HG03135 (cell line): ENCODE data around the gene PDZRN3.

ENCODE experiments used
- ATAC-seq: cut with Tn5 transposase; IDR thresholded peaks from one replicate; pipeline ENCODE4 v1.9.1; 2021; ENCODE audit warnings: mild to moderate bottlenecking, moderate library complexity; ENCODE audit not compliant: unreplicated experiment

The PDZRN3 gene

GRCh38 chr3:73353649-73354217, 271.0 kb downstream of the PDZRN3 start:
- no peak for ATAC-seq

- no peak for ATAC-seq
These were observed 271.7 kb downstream of the PDZRN3 start for GRCh38 chr3:73352841-73353645.

DNA sequence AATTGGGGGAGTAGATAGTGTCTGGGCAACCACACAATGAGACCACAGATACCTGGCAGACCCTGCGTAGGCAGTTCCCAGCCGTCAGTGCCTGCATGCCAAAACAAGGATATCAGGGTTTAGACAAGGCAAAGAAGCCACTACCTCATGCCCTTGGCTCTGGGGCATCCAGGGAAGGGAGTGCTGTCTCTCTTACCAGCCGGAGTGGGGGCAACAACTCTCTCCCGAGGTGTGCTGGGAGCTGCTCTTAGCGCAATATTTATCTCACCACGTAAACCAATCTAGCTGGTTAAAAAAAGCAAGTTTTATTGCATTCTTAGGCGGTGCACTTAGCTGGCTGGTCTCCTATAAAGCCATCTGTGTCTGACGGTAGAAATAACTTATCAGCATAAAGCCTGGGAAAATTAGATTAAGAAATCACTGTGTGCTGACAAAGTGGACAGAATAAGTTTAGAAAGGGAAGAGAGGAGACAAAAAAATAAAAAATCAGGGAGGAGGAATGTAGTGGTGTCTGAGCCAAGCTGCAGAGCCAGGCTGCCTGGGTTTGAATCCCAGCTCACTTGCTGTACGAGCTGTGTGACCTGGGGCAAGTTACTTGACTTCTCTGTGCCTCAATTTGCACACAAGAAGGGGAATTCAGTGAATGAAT, 273.2 kb downstream of the PDZRN3 start:
- ATAC-seq, result no peak

- no peak for ATAC-seq
These were observed 273.7 kb downstream of the PDZRN3 start for GRCh38 chr3:73350996-73351395.

- no peak for ATAC-seq
These were observed 275.1 kb downstream of the PDZRN3 start for GRCh38 chr3:73349657-73350056.

DNA sequence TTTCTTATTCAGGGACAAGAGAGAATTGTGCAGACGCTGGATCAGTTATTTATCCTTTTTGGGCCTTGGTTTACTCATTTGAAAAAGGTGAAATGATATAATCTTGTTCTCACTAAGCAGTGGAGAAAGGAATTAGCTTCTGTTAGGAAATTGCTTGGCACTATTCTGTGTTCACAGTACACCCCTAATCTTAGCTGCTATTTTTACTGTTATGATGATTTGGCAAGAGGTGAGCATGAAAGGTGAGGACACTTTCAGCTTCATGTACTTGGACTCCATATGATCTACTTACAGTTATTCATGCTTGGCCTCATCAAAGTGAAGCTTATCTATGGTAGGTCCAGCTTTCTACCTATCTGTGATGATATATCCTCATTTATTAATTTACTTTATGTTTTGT, 282.7 kb downstream of the PDZRN3 start:
- no peak for ATAC-seq

DNA sequence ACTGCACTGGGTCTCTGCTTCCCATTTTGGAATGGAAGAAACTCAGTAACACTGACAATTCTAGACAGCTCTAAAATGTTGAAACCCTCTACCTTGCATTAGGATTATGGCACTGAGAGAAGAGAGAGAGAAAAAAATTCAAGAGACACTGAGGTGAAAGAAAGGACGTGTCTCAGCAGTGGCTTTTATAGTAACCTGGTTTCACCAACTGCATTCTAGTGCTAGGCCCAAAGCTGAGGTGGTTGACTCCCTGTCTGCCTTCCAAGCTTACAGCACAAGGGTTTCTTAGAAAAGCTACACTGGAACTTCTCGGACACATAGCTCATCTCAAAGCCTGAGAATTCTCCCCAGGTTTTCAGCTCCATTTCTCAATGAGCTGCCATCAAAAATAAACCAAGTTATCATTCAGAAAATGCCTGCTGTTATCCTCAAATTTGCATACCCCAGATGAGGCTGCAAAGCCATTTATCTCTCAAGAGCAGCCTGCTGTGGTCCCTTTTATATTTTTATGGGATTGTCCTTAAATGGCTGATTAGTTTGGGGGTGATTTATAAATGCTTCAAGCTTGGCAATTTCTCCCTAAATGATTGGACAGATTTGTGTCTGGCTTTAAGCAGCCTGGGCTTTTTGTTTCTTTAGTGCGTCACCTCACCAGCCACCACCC, 283.3 kb downstream of the PDZRN3 start:
- ATAC-seq, result no peak

DNA sequence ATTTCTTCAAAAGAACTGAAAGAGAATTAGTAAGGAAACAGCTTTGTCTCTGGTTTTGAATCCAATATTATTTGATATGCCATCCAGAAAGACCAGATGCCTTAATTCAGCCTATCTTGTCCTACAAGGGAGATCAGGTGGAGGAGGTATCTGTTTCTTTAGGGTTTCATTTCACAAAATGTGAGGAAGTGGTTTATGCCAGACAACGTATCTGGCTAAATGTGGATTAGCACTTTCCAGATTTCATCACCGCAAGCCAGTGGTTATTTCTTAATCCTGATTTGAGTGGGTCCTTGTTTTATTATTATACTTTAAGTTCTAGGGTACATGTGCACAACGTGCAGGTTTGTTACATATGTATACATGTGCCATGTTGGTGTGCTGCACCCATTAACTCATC, 292.2 kb downstream of the PDZRN3 start:
- no peak for ATAC-seq
